Measurements from ENCODE around the gene RBM39. TPM values are rescaled to one million over a fixed set of nuclear protein-coding genes. Genes with fewer than 3 reads are reported as not detected.

Gene RBM39
- total and polyA plus RNA-seq, 9 of the 15 experiments (the other 6 are each of a cell fraction or from before 2014, with no cell fraction given) = 143 to 319 (median 228) TPM

DNA sequence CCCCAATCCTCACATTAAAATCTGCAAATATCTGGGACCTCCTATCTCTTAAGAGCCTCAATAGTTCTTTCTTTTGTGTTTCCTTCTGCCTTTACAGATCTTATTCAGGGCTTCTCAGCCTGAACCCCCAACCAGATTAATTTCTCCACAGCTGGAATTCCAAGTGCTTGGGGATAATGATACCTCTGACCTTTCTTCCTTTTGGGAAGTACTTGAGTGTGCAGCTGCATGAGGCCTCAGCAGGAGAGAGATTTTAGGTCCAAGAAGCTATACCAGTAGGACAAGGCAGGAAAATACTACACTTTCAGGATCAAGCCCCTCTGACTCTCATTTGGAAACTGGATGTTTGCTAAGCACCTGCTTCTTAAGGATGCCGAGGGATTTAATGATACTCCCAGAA, 32.3 kb upstream of the RBM39 start:
- CTCF ChIA-PET (ENCODE audit: low intra/inter-chr PET ratio) = no interaction called here
- Histone ChIP-seq H3K4me3 (peak overlapping the region; percentile 70; the same call in 1 of the 2 replicates), H3K79me2 (ENCODE audit: control insufficient read depth, insufficient read depth, low read length) (peaks cover 70% of the 10 kb centered on the region), H3K9ac (ENCODE audit: insufficient read depth in 1 of 2, low read depth in 2 of 2, low read length in 2 of 2) (peak overlapping the region; percentile 3 to 46; a peak in 3 of 4 replicates), H3K9me3 (replicated peaks; ENCODE audit: control insufficient read depth, insufficient read depth, low read depth, low read length) (no peaks in the 10 kb centered on the region), H2AFZ (ENCODE audit: low read depth, low read length) (no peak overlapping the region), H3K4me2 (ENCODE audit: insufficient read depth, low read length) (peak overlapping the region; percentile 90), H3K4me1 (replicated peaks in 1 of 2; ENCODE audit: control insufficient read depth in 2 of 2, insufficient read depth in 2 of 2, low read length in 2 of 2) (peaks cover 28 to 39% of the 10 kb centered on the region in 2 experiments), H4K20me1 (replicated peaks; ENCODE audit: control insufficient read depth, insufficient read depth, low read length) (peaks cover 13% of the 10 kb centered on the region), H3K27me3 (ENCODE audit: control insufficient read depth in 2 of 2, insufficient read depth in 2 of 2, low read length in 2 of 2) (no peaks in the 10 kb centered on the region), H3K9me1 (ENCODE audit: control insufficient read depth, insufficient read depth, low read length) (no peaks in the 10 kb centered on the region), H3K27ac (ENCODE audit: extremely low read depth, low read depth, low read length) (no peak overlapping the region; the same call in 2 of the 3 replicates), H3K36me3 (ENCODE audit: control insufficient read depth, insufficient read depth, low read length) (peaks cover 25% of the 10 kb centered on the region; the same call in 2 of the 3 replicates)
- no peak for FAIRE-seq
- DNase-seq (ENCODE audit: extremely low read depth in 1 of 4, low spot score in 3 of 4) = no peak
- WGBS (ENCODE audit: insufficient coverage, low coverage, missing lambda C conversion rate) = 73% methylated on average over 1 of the region's 1 CpG
- POLR2A ChIA-PET = interaction anchor here (4.0 kb wide), 1 partner anchor 31 kb away, joined by 28 read pairs; the partner anchor contains the start of gene RBM39
- no TSS peak for BruUV-seq (replicated peaks)
- in situ Hi-C loops (cut with MboI) (no loop called here), intact Hi-C loops (cut with micrococcal nuclease) (loop anchor here (5.0 to 10.0 kb wide), 2 partner anchors 103 to 130 kb away; no protein-coding TSS in a partner anchor)
- no peak for ATAC-seq
- TF ChIP-seq WHSC1 (IDR thresholded peaks at IDR 0.05; ENCODE audit: low read length) = no peak
- no peak for TF ChIP-seq STAT5B (CRISPR knock-in tag; IDR thresholded peaks at IDR 0.05)
- no peak for TF ChIP-seq CREM (IDR thresholded peaks at IDR 0.05; ENCODE audit: low read depth)

DNA sequence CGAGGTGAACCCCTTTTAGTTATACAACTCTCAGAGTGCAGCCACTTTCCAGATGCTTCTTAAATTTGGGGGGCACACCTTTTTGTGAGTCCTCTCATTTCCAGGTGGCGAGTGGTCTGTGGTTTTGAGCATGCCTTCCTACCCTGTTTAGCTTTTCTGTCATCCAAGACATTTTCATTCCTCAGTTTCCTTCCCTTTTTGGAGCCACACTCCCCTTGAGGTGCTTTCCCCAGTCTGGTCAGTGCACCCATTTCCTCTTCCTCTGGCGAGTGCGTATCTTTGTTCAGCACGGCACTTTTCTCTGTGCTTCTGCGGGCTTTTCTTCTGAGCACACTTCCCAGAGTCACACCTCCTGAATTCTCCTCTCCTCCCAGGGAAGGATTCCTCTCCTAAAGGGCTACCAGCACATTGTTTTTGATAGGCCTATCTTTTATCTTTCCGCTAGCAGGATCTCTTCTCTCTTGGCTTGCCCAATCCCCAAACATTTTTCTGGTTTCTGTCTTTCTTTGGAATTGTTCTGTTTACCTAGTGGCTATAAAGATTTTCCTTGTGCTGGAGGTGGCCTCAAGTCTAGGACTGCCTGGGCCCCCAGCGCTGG, 31.2 kb upstream of the RBM39 start:
- peaks cover 60% of the 10 kb centered on the region for H3K79me2 ChIP-seq (ENCODE audit: control insufficient read depth, insufficient read depth, low read length)
- H3K4me1 ChIP-seq (replicated peaks in 1 of 2; ENCODE audit: control insufficient read depth in 2 of 2, insufficient read depth in 2 of 2, low read length in 2 of 2) = peaks cover 28 to 50% of the 10 kb centered on the region in 2 experiments
- peak overlapping the region; percentile 86 to 92 for H3K9ac ChIP-seq (ENCODE audit: insufficient read depth in 1 of 2, low read depth in 2 of 2, low read length in 2 of 2)
- WGBS (ENCODE audit: insufficient coverage, low coverage, missing lambda C conversion rate) = 0% methylated on average over 8 of the region's 8 CpGs
- peak overlapping the region; percentile 86 for H3K27ac ChIP-seq (ENCODE audit: extremely low read depth, low read depth, low read length)
- ATAC-seq (peak; percentile 49), DNase-seq (ENCODE audit: extremely low read depth in 1 of 4, low spot score in 3 of 4) (peak; percentile 19 to 63 (median 24)), FAIRE-seq (peak; percentile 68)
- no peaks in the 10 kb centered on the region for H3K9me3 ChIP-seq (replicated peaks; ENCODE audit: control insufficient read depth, insufficient read depth, low read depth, low read length)
- no TSS peak for BruUV-seq (replicated peaks)
- H4K20me1 ChIP-seq (replicated peaks; ENCODE audit: control insufficient read depth, insufficient read depth, low read length) = peaks cover 13% of the 10 kb centered on the region
- ChIA-PET POLR2A (interaction anchor here (0.6 to 4.0 kb wide), 4 partner anchors 30 to 455 kb away, joined by 3 to 46 read pairs (median 16); partner anchors contain the start of gene RBM39), CTCF (ENCODE audit: low intra/inter-chr PET ratio) (no interaction called here)
- no peaks in the 10 kb centered on the region for H3K9me1 ChIP-seq (ENCODE audit: control insufficient read depth, insufficient read depth, low read length)
- intact Hi-C loops (cut with micrococcal nuclease) = loop anchor here (2.0 to 10.0 kb wide), 3 partner anchors 30 to 132 kb away; partner anchors contain the start of gene RBM39
- peaks cover 19% of the 10 kb centered on the region; the same call in 2 of the 3 replicates for H3K36me3 ChIP-seq (ENCODE audit: control insufficient read depth, insufficient read depth, low read length)
- peak overlapping the region; percentile 78 for H2AFZ ChIP-seq (ENCODE audit: low read depth, low read length)
- in situ Hi-C loops (cut with MboI) = no loop called here
- peak overlapping the region; percentile 90 for H3K4me2 ChIP-seq (ENCODE audit: insufficient read depth, low read length)
- H3K27me3 ChIP-seq (ENCODE audit: control insufficient read depth in 2 of 2, insufficient read depth in 2 of 2, low read length in 2 of 2) = no peaks in the 10 kb centered on the region
- peak overlapping the region; percentile 70 for H3K4me3 ChIP-seq
- TF ChIP-seq, protein P1, sequence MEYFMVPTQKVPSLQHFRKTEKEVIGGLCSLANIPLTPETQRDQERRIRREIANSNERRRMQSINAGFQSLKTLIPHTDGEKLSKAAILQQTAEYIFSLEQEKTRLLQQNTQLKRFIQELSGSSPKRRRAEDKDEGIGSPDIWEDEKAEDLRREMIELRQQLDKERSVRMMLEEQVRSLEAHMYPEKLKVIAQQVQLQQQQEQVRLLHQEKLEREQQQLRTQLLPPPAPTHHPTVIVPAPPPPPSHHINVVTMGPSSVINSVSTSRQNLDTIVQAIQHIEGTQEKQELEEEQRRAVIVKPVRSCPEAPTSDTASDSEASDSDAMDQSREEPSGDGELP (CRISPR knock-in tag; IDR thresholded peaks at IDR 0.05; ENCODE audit: borderline replicate concordance) = no peak
- TF ChIP-seq CHD1 (IDR thresholded peaks at IDR 0.05; ENCODE audit: low read length) (peak; percentile 19), ZNF197 (CRISPR knock-in tag; IDR thresholded peaks at IDR 0.05; ENCODE audit: low read depth) (no peak), NRF1 (conservative IDR thresholded peaks at IDR 0.05 in 1 of 2, IDR thresholded peaks at IDR 0.05 in 1 of 2) (0 out of 4 replicates have a peak, but pooled peaks of 1 of the 2 experiments have one; percentile 26), YY1 (IDR thresholded peaks at IDR 0.05; ENCODE audit: borderline replicate concordance in 1 of 3, control insufficient read depth in 1 of 3, extremely low read depth in 1 of 3, insufficient read depth in 3 of 3, insufficient read length in 1 of 3, insufficient replicate concordance in 2 of 3, low read depth in 1 of 3, low read length in 2 of 3) (peak in 1 of 3 experiments; percentile 13), OTX1 (CRISPR knock-in tag; IDR thresholded peaks at IDR 0.05) (no peak)
